DMS53 (cell line): ENCODE measurements around the gene PSENEN.
"Not testable (repeated sequence)": the region's sequence is repeated elsewhere in the genome, so short reads cannot be mapped to it uniquely, and the experiment has no call there.

Experiments used
- DNase-seq: peaks from one replicate; lab custom pipeline; 2025; lab: John Stamatoyannopoulos, UW

Gene PSENEN

GRCh38 chr19:35788205-35788960 lies 42.9 kb downstream of the PSENEN start:
- no peak for DNase-seq

- DNase-seq: no peak
Measured at GRCh38 chr19:35789195-35789977, 43.9 kb downstream of the PSENEN start.

GRCh38 chr19:35789978-35790944 lies 44.8 kb downstream of the PSENEN start:
- no peak for DNase-seq

GRCh38 chr19:35790981-35791813 lies 45.7 kb downstream of the PSENEN start:
- peak; percentile 34 for DNase-seq

- no peak for DNase-seq
Measured at GRCh38 chr19:35791814-35792279, 46.4 kb downstream of the PSENEN start.

GRCh38 chr19:35792312-35792711 lies 46.9 kb downstream of the PSENEN start:
- DNase-seq: no peak

GRCh38 chr19:35792888-35793287 lies 47.4 kb downstream of the PSENEN start:
- no peak for DNase-seq

- DNase-seq: no peak
Measured at GRCh38 chr19:35793381-35794165, 48.1 kb downstream of the PSENEN start.

GRCh38 chr19:35795564-35795963 lies 50.1 kb downstream of the PSENEN start:
- not testable (repeated sequence) for DNase-seq
